Uterine smooth muscle cell (primary cell): ENCODE results near the gene LRRC61. TPM values are rescaled to one million over a fixed set of nuclear protein-coding genes. Genes with fewer than 3 reads are reported as not detected.

Experiments
- total RNA-seq: library from RNA; depleted of rRNA; stranded (reverse); fragments of >200 nt; gene quantifications from 2 replicates; pipeline ENCODE4 v1.2.3, GENCODE V29; 2014

LRRC61 gene
- total RNA-seq, result 1.9 and 2.2 TPM in 2 replicates

GRCh38 chr7:150322833-150323681 is at the start of gene LRRC61, which contains the start of gene ACTR3C:
TSS of gene LRRC61 (plus strand) at chr7:150323355. CDS start at chr7:150336862, 13,507 bp downstream.
TSS of gene ACTR3C (minus strand) at chr7:150323545. CDS start at chr7:150295296, 28,249 bp downstream.

GRCh38 chr7:150341263-150342120 is 18.3 kb downstream of the LRRC61 start, which contains the start of gene RARRES2:
TSS of gene RARRES2 (minus strand) at chr7:150341629. CDS start at chr7:150340609, 1,020 bp downstream.

GRCh38 chr7:150368096-150368883 is 45.1 kb downstream of the LRRC61 start, which contains the start of gene REPIN1:
TSS of gene REPIN1 (plus strand) at chr7:150368822. CDS start at chr7:150369712, 890 bp downstream.

GRCh38 chr7:150378853-150379440 is 55.8 kb downstream of the LRRC61 start, which contains the start of gene ZNF775:
TSS of gene ZNF775 (plus strand) at chr7:150379330. CDS start at chr7:150388471, 9,141 bp downstream.

Other genes starting within 250 kb of the LRRC61 start
- 1.00 and 1.5 TPM in 2 replicates for gene ACTR3C, start 190 bp downstream of the LRRC61 start, total RNA-seq
- gene RARRES2, start 18.3 kb downstream of the LRRC61 start, total RNA-seq, result 3.3 and 27.1 TPM in 2 replicates
- 55.6 and 67.2 TPM in 2 replicates for gene REPIN1, start 45.5 kb downstream of the LRRC61 start, total RNA-seq
- 6.3 and 7.5 TPM in 2 replicates for gene ZNF775, start 56.0 kb downstream of the LRRC61 start, total RNA-seq
- gene GIMAP8, start 127.3 kb downstream of the LRRC61 start, total RNA-seq, result under 0.01 and 0.12 TPM in 2 replicates
- 0.11 TPM in 1 of 2 replicates, not detected in the other for gene GIMAP7, start 191.5 kb downstream of the LRRC61 start, total RNA-seq
- 0.44 and 0.50 TPM in 2 replicates for gene GIMAP4, start 244.0 kb downstream of the LRRC61 start, total RNA-seq